Measurements from ENCODE around the gene TM4SF18.
"Not testable (repeated sequence)": the region's sequence is repeated elsewhere in the genome, so short reads cannot be mapped to it uniquely, and the experiment has no call there.

The TM4SF18 gene

GRCh38 chr3:149333176-149333859 lies at the start of gene TM4SF18:
TM4SF18 (minus strand) TSS chr3:149333636; CDS start chr3:149333382, 254 bp downstream.
- peak within 1 kb of the TSS in 1 of 7 experiments; percentile 0 for H3K4me3 ChIP-seq
- H3K27ac ChIP-seq: peak within 1 kb of the TSS in 7 of 21 experiments; percentile 6 to 58 (median 43)

GRCh38 chr3:149382518-149382917 lies 49.1 kb upstream of the TM4SF18 start:
- peak overlapping the region in 4 of 21 experiments; percentile 13 to 56 (median 31) for H3K27ac ChIP-seq
- H3K4me3 ChIP-seq: no peak overlapping the region

- peak overlapping the region in 5 of 21 experiments; percentile 13 to 56 (median 14) for H3K27ac ChIP-seq
- H3K4me3 ChIP-seq: no peak overlapping the region
These were observed 48.6 kb upstream of the TM4SF18 start for GRCh38 chr3:149382101-149382467.

GRCh38 chr3:149381173-149382100 lies 48.0 kb upstream of the TM4SF18 start:
- no peak overlapping the region for H3K4me3 ChIP-seq
- peak overlapping the region in 4 of 21 experiments; percentile 14 to 59 (median 35) for H3K27ac ChIP-seq

GRCh38 chr3:149380220-149380619 lies 46.8 kb upstream of the TM4SF18 start:
- H3K4me3 ChIP-seq, H3K27ac ChIP-seq: not testable (repeated sequence)

- Histone ChIP-seq H3K4me3 (peak overlapping the region in 1 of 7 experiments; percentile 10), H3K27ac (peak overlapping the region in 20 of 21 experiments; percentile 27 to 89 (median 81))
These were observed 45.3 kb upstream of the TM4SF18 start for GRCh38 chr3:149378478-149379309.

- Histone ChIP-seq H3K4me3 (peak within 1 kb of the TSS; percentile 22 to 48 (median 34)), H3K27ac (peak within 1 kb of the TSS; percentile 13 to 89 (median 81))
These were observed 44.2 kb upstream of the TM4SF18 start, which contains the start of gene TM4SF1 for GRCh38 chr3:149377408-149378364. TM4SF1 (minus strand) TSS chr3:149377649; CDS start chr3:149377547, 102 bp downstream.

- peak overlapping the region; percentile 22 to 48 (median 34) for H3K4me3 ChIP-seq
- H3K27ac ChIP-seq: peak overlapping the region; percentile 13 to 89 (median 81)
These were observed 43.4 kb upstream of the TM4SF18 start for GRCh38 chr3:149376718-149377407.

- H3K4me3 ChIP-seq: peak overlapping the region; percentile 22 to 48 (median 34)
- peak overlapping the region in 16 of 21 experiments; percentile 53 to 89 (median 82) for H3K27ac ChIP-seq
These were observed 42.2 kb upstream of the TM4SF18 start for GRCh38 chr3:149375501-149376196.

- Histone ChIP-seq H3K4me3 (peak overlapping the region in 6 of 7 experiments; percentile 30 to 48 (median 34)), H3K27ac (peak overlapping the region in 11 of 21 experiments; percentile 31 to 89 (median 83))
These were observed 41.5 kb upstream of the TM4SF18 start for GRCh38 chr3:149374793-149375500.

GRCh38 chr3:149374391-149374790 lies 41.0 kb upstream of the TM4SF18 start:
- H3K27ac ChIP-seq: peak overlapping the region in 3 of 21 experiments; percentile 35 to 83 (median 60)

GRCh38 chr3:149373235-149374125 lies 40.0 kb upstream of the TM4SF18 start:
- H3K4me3 ChIP-seq: no peak overlapping the region
- H3K27ac ChIP-seq: peak overlapping the region in 9 of 21 experiments; percentile 15 to 83 (median 41)

More at GRCh38 chr3:149374391-149374790, 41.0 kb upstream of the TM4SF18 start:
- peak overlapping the region in 1 of 7 experiments; percentile 2 for H3K4me3 ChIP-seq

GRCh38 chr3:149371723-149372114 lies 38.3 kb upstream of the TM4SF18 start:
- Histone ChIP-seq H3K4me3 (no peak overlapping the region), H3K27ac (peak overlapping the region in 16 of 21 experiments; percentile 1 to 78 (median 38))

- H3K27ac ChIP-seq: peak overlapping the region in 18 of 21 experiments; percentile 1 to 78 (median 51)
- H3K4me3 ChIP-seq: no peak overlapping the region
These were observed 37.7 kb upstream of the TM4SF18 start for GRCh38 chr3:149371001-149371722.
